Naive thymus-derived CD8-positive, alpha-beta T cell (primary cell): ENCODE data around the gene RPUSD1. TPM values are rescaled to one million over a fixed set of nuclear protein-coding genes. Genes with fewer than 3 reads are reported as not detected.

Experiments
- ATAC-seq, 2 donors: fragments of 150-1000 bp; cut with Tn5 transposase in 1 of 2; sonication (Bioruptor Pico), chemical (Tn5 transposase) in 1 of 2; 1 replicate in 1 of 2; 2 replicates in 1 of 2; pipeline ENCODE4 v1.10.0; 2021; ENCODE audit warnings: mild to moderate bottlenecking in 2 of 2, moderate library complexity in 2 of 2
- POLR2A ChIA-PET: fragments of 350-600 bp; sonication (Branson Sonifier 250); formaldehyde crosslinking; loops from one replicate; lab custom pipeline; 2021; ENCODE audit warnings: antibody characterized with exemption; lab: Charles Lee
- DNase-seq, 10 donors: peaks; one replicate each; pipeline versions ENCODE4 v3.0.0 to v3.0.0-alpha.2; 2020 to 2022
- H3K27ac Mint-ChIP-seq, 10 donors: one replicate each; pipeline ENCODE4 v1.8.0; 2020 to 2022; ENCODE audit warnings: mild to moderate bottlenecking in 10 of 10, mixed read lengths in 10 of 10, moderate library complexity in 4 of 10, inconsistent platforms in 1 of 10
- H3K27me3 Mint-ChIP-seq, 5 donors: one replicate each; pipeline ENCODE4 v1.8.0; 2021 to 2022; ENCODE audit warnings: mixed read lengths in 5 of 5
- H3K36me3 Mint-ChIP-seq, 3 donors: one replicate each; pipeline ENCODE4 v1.8.0; 2020 to 2022; ENCODE audit warnings: mixed read lengths in 3 of 3, mild to moderate bottlenecking in 2 of 3, inconsistent platforms in 1 of 3
- H3K4me1 Mint-ChIP-seq, 4 donors: one replicate each; pipeline ENCODE4 v1.8.0; 2021 to 2022; ENCODE audit warnings: mixed read lengths in 4 of 4
- H3K4me3 Mint-ChIP-seq, 10 donors: one replicate each; pipeline ENCODE4 v1.8.0; 2020 to 2022; ENCODE audit warnings: mild to moderate bottlenecking in 10 of 10, mixed read lengths in 10 of 10, moderate library complexity in 6 of 10, inconsistent platforms in 1 of 10
- H3K9me3 Mint-ChIP-seq, 9 donors: one replicate each; pipeline ENCODE4 v1.8.0; 2020 to 2022; ENCODE audit warnings: mixed read lengths in 9 of 9, mild to moderate bottlenecking in 3 of 9, inconsistent platforms in 1 of 9, moderate library complexity in 1 of 9
- polyA plus RNA-seq, 3 donors: library from polyadenylated mRNA; unstranded; fragments of 300-500 nt; fragmentation: Illumina TruSeq; gene quantifications; one replicate each; pipeline ENCODE4 v1.2.3, GENCODE V29; 2021
- total RNA-seq, 8 experiments: library from RNA in 2 of 8; stranded (reverse) in 2 of 8; gene quantifications; one replicate each; pipeline ENCODE4 v1.2.3 and lab custom pipeline; 2021 to 2026

The RPUSD1 gene
- total and polyA plus RNA-seq, 5 experiments from 2014 or later: 19.7 to 32.2 (median 27.7) TPM

DNA sequence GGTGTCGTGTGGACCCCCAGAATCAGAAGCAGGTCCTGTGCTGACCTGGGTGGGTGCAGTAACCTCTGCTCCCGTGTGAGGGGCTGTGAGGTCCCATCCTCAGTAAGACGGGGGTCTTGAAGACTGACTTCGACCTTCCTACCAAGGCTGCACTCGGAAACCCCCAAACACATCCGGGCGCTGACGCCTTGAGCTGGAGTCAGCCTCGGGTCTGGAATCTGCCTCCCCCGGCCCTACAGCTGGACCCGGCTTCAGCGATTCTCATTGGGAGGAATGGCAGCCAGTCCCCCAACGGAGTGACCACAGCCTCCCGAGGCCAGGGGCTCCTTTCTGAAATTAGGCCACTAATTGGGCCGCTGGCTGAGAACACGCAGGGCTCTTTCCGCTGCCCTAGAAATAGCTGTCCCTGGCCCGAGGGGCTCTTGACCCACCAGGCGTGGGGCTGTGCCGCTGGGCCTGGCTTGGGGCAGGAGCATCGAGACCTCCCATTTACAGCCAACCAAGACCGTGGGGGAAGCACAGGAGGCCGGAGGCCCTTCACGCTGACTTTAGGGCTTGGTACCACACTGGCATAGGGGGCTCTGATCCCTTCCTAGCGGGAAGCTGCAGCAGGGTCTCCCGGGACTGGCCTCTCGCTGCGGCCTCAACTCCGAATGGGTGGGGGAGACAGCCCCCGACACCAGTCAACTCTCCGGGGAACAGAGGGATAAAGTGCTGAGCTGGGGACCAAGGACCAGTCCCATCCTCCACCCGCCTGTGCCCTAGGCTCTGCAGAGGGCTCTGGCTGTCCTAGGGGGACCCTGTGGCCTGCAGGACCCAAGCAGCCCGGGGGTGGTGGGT lies 15.0 kb upstream of the RPUSD1 start:
- H3K4me1 Mint-ChIP-seq: peaks cover 4 to 7% (median 6%) of the 10 kb centered on the region in 4 donors
- no peaks in the 10 kb centered on the region for H3K9me3 Mint-ChIP-seq
- no peak overlapping the region for H3K27ac Mint-ChIP-seq
- DNase-seq (no peak), ATAC-seq (no peak)
- no peak overlapping the region for H3K4me3 Mint-ChIP-seq
- POLR2A ChIA-PET: no interaction called here
- no peaks in the 10 kb centered on the region for H3K36me3 Mint-ChIP-seq
- peaks cover 0 to 33% (median 5%) of the 10 kb centered on the region in 5 donors for H3K27me3 Mint-ChIP-seq

DNA sequence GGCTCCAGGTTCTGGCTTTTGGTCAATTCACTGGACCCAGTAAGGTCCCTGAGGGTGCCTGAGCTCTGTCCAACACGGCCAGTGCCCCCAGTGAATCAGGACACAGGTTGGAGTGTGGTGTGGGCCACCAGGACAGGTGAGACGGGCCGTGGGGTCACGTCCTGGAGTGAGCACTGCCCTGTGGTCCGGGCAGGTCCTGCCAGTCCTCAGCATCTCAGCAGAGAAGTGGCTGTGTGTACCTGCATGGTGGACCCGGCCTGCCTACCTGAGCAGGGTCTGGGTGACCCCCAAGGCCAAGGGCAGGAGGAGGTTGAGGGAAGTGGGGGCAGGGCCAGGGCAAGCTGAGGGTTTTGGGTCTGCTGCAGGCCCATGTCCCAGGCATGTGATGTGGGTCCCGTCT lies 14.3 kb upstream of the RPUSD1 start:
- Mint-ChIP-seq H3K4me1 (peaks cover 0 to 2% (median 1%) of the 10 kb centered on the region in 4 donors), H3K27me3 (peaks cover 0 to 35% (median 5%) of the 10 kb centered on the region in 5 donors), H3K4me3 (no peak overlapping the region), H3K27ac (no peak overlapping the region), H3K36me3 (peaks cover 0 to 2% (median 0%) of the 10 kb centered on the region in 3 donors), H3K9me3 (peaks cover 0 to 3% (median 0%) of the 10 kb centered on the region in 9 donors)
- ATAC-seq (no peak), DNase-seq (no peak)
- POLR2A ChIA-PET: no interaction called here

DNA sequence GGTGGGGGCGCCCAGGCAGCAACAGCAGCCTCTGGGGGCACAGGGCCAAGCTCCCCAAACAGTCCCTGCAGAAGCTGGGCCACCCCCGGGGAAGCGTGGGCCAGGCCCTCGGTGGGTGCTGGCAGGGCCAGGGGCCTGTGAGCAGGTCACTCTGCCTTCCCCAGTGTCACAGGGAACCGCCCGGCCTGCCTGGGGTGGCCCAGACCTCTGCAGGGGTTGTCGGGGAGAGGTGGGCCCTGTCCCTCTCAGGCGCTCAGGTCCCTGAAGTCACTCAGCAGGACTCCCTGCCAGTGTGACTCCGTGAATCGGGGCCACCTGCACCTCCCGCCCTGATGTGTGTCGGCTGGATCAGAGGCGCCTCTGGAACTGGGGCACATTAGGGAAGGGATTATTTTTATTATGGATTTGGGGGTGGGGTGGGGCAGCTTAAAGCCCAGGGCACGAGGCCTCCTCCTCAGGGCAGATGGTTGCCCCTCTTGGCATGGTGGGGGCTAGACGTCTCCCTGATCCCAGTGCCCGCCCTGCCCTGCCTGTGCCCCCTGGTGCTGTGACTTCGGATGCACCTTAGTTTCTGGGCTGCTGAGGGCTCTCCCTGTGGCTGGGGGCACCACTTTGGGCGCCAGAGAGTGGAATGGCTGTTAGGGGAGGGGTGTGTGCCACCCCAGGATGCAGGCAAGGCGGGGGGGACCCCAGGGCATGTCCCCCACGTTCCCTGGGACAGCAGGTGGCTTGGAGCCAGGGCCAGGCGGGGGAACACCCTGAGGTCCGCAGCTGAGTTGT lies 13.6 kb upstream of the RPUSD1 start:
- H3K9me3 Mint-ChIP-seq: peaks cover 0 to 3% (median 0%) of the 10 kb centered on the region in 9 donors
- H3K36me3 Mint-ChIP-seq: peaks cover 0 to 2% (median 0%) of the 10 kb centered on the region in 3 donors
- peaks cover 0 to 35% (median 5%) of the 10 kb centered on the region in 5 donors for H3K27me3 Mint-ChIP-seq
- ATAC-seq (peak in 1 of 2 donors; percentile 17), DNase-seq (no peak)
- H3K4me3 Mint-ChIP-seq: no peak overlapping the region
- H3K27ac Mint-ChIP-seq: no peak overlapping the region
- POLR2A ChIA-PET: no interaction called here
- peaks cover 0 to 2% (median 0%) of the 10 kb centered on the region in 4 donors for H3K4me1 Mint-ChIP-seq

DNA sequence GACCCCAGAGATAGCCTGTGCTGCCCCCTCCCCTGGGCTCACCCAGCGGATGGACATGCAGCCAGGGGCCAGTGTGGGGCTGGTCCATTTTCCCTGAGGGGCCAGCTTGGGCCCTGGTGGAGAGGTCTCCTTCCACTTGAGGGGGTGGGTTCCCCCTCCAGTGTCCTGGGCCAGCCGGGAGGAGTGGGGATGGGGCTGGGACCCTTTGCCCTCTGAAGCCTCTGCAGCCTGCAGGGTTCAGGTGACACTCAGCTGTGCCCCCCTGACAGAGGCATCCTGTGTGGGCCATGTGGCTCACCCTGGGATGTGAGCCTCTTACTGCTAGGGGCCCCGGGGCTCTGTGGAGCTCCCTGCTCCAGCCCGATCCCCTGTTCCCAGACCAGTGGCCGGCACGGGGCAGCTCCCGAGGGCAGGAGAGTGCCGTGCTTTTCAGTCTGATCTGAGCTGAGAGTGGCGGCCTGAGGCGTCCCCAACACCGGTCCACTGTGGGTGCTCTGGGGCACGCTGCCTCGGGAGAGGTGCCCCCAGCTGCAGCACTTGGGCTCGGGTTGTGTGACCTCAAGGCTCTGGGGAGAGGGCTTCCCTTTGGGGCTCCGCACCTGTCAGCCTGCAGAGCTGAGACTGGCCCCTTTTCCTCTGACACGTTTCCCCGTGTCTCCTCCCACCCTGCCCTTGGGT lies 12.8 kb upstream of the RPUSD1 start:
- Mint-ChIP-seq H3K27me3 (peaks cover 0 to 35% (median 5%) of the 10 kb centered on the region in 5 donors), H3K4me1 (peaks cover 0 to 1% (median 0%) of the 10 kb centered on the region in 4 donors), H3K4me3 (no peak overlapping the region), H3K9me3 (peaks cover 0 to 3% (median 0%) of the 10 kb centered on the region in 9 donors), H3K27ac (no peak overlapping the region), H3K36me3 (peaks cover 0 to 2% (median 0%) of the 10 kb centered on the region in 3 donors)
- POLR2A ChIA-PET: no interaction called here
- DNase-seq (no peak), ATAC-seq (peak in 1 of 2 donors; percentile 15)

DNA sequence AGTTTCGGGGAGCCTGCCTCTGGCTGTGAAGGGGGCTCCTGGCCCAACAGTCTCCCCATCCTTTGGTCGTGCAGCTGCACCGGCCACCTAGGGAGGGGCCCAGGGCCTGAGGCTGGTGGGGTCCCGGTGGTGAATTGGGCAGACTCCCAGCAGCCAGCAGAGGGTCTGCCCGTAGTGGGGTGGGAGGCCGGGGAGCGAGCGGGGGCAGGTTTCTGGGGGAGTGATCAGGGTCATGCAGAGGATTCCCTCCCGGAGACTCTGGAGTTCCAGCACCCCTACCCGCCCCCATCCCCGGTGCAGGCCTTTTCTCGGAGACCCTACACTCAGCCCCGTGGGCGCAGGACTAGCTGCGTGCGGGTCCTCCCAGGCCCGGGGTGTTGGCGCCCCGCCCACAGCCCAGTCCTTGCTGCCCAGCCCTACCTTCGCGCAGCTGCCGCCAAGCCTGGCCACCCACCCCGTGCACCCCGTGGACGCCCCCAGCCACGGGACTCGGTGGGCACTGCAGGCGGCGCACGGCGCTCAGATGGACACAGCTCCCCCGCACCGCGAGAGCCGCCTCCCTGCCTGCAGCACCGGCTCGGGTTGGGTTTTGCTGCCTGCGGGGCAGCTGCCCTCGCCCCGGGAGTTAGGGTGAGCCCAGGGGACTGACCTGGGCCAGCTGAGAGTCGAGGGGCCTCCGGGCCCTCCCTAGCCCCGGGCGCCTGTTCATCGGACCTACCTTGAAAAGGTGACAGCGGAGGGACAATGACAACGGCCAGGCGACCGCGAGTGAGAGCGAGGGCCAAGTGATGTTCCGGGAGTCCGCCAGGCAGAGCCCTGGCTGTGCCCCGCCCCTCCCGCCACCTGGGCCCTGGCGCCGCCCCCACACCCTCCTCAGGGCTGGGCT lies 12.0 kb upstream of the RPUSD1 start, which contains the start of gene GNG13:
GNG13 (minus strand) TSS at position 787 of the 886 bp plus-strand sequence. CDS start 1,657 bp downstream, outside the sequence.
- DNase-seq (no peak), ATAC-seq (no peak)
- peaks cover 0 to 2% (median 0%) of the 10 kb centered on the region in 4 donors for H3K4me1 Mint-ChIP-seq
- peaks cover 0 to 35% (median 5%) of the 10 kb centered on the region in 5 donors for H3K27me3 Mint-ChIP-seq
- H3K9me3 Mint-ChIP-seq: peaks cover 0 to 3% (median 0%) of the 10 kb centered on the region in 9 donors
- peaks cover 0 to 2% (median 0%) of the 10 kb centered on the region in 3 donors for H3K36me3 Mint-ChIP-seq
- POLR2A ChIA-PET: no interaction called here
- H3K4me3 Mint-ChIP-seq: no peak within 1 kb of the TSS
- H3K27ac Mint-ChIP-seq: no peak within 1 kb of the TSS

DNA sequence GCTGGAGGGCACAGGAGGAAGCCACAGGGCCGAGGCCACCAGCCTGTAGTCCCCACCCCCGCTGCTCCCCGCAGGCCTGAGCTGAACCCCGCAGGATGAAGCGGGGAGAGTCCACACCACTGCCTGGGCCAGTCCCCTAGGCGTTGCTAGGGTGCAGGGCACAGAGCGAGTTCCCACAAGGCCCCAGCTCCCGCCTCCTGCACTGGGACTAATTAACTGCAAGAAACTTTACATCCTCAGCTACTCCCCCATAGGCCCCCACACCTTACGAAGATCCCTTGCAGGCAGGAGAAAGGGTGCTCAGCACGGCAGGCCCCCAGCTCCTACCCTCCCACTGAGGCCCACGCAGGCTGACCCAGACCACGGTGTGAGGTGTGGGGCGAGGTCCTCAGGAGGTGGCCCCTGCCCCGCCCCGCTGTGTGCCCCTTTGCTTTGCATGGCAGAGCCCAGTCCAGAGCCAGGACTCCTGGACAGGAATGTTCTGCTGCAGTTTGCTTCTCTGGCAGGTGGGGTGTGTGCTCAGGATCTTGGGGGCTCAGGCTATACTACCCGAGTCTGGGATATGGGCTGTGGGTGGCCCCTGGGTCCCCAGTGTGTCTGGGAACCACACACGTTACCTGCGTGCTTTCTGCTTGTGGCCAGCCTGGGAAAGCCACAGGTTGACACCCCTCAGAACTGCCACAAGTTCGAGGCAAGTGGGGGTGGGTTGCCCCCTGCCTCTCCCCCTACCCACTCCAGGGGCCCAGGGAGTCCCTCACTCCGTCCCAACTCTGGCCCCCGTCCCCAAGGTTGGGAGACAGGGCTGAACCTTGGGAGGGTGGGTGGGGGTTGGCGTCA lies 11.1 kb upstream of the RPUSD1 start:
- Mint-ChIP-seq H3K4me3 (no peak overlapping the region), H3K9me3 (peaks cover 0 to 3% (median 0%) of the 10 kb centered on the region in 9 donors), H3K27ac (no peak overlapping the region), H3K4me1 (peaks cover 0 to 2% (median under 1%) of the 10 kb centered on the region in 4 donors), H3K27me3 (peaks cover 0 to 35% (median 5%) of the 10 kb centered on the region in 5 donors), H3K36me3 (peaks cover 0 to 2% (median 0%) of the 10 kb centered on the region in 3 donors)
- POLR2A ChIA-PET: no interaction called here
- ATAC-seq (no peak), DNase-seq (no peak)

DNA sequence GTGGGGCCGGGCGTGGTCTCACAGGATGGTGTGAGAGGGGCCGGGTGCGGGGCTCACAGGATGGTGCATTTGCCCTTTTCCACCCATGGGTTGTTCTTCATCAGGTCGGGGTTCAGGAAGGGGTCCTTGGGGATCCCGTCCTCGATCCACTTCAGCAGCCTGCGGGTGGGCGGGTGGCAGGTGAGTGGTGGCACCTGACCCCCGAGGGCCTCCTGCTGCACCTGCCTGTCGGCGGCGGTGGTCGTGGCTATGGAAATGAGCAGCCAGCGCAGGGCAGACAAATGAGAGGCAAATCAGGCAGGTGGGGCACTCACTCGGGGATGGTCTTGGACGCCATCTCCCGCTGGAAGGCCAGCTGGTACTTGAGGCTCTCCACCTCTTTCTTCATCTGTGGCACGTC lies 10.5 kb upstream of the RPUSD1 start:
- H3K27me3 Mint-ChIP-seq: peaks cover 0 to 35% (median 5%) of the 10 kb centered on the region in 5 donors
- peaks cover 0 to 3% (median 0%) of the 10 kb centered on the region in 9 donors for H3K9me3 Mint-ChIP-seq
- ATAC-seq (no peak), DNase-seq (no peak)
- peaks cover 0 to 2% (median 0%) of the 10 kb centered on the region in 3 donors for H3K36me3 Mint-ChIP-seq
- POLR2A ChIA-PET: no interaction called here
- H3K27ac Mint-ChIP-seq: no peak overlapping the region
- no peak overlapping the region for H3K4me3 Mint-ChIP-seq
- H3K4me1 Mint-ChIP-seq: peaks cover 0 to 2% (median under 1%) of the 10 kb centered on the region in 4 donors

DNA sequence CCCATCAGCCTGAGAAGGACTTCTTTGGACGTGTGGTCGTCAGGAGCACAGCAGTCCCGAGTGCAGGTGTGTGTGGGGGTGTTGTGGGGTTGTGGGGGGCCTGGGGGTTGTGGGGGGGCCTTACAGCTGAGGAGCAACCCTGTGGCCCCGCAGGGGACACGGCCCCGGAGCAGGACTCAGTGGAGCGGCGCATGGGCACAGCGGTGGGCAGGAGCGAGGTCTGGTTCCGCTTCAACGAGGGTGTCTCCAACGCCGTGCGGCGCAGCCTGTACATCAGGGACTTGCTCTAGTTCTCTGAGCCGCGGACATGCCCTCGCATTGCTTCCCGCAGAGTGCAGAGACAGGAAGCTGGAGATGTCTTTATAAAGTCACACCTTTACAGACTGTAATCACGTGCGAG lies 9.5 kb upstream of the RPUSD1 start:
- Mint-ChIP-seq H3K4me1 (peaks cover 0 to 2% (median under 1%) of the 10 kb centered on the region in 4 donors), H3K36me3 (peaks cover 0 to 2% (median 0%) of the 10 kb centered on the region in 3 donors), H3K27ac (no peak overlapping the region), H3K9me3 (peaks cover 0 to 3% (median 0%) of the 10 kb centered on the region in 9 donors), H3K4me3 (no peak overlapping the region), H3K27me3 (peaks cover 0 to 32% (median 5%) of the 10 kb centered on the region in 5 donors)
- ATAC-seq: no peak
- POLR2A ChIA-PET: interaction anchor here (0.6 kb wide), 1 partner anchor 11 kb away, joined by 3 read pairs; no protein-coding TSS in a partner anchor
- DNase-seq: no peak

DNA sequence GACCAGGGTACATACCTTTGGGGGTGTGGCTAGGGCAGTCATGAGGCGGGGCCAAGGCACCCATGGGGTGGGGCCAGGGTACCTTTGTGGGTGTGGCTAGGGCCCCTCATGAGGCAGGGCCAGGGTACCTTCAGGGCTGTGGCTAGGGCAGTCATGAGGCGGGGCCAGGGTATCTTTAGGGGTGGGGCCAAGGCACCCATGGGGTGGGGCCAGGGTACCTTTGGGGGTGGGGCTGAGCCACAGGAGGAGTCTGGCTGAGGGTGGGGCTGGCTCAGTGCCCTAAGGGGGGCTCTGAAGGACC lies 8.9 kb upstream of the RPUSD1 start:
- DNase-seq (no peak), ATAC-seq (no peak)
- Mint-ChIP-seq H3K4me3 (no peak overlapping the region), H3K27ac (no peak overlapping the region), H3K36me3 (peaks cover 0 to 2% (median 0%) of the 10 kb centered on the region in 3 donors), H3K9me3 (peaks cover 0 to 3% (median 0%) of the 10 kb centered on the region in 9 donors), H3K27me3 (peaks cover 0 to 26% (median 5%) of the 10 kb centered on the region in 5 donors), H3K4me1 (peaks cover 0 to 2% (median under 1%) of the 10 kb centered on the region in 4 donors)
- POLR2A ChIA-PET: no interaction called here

DNA sequence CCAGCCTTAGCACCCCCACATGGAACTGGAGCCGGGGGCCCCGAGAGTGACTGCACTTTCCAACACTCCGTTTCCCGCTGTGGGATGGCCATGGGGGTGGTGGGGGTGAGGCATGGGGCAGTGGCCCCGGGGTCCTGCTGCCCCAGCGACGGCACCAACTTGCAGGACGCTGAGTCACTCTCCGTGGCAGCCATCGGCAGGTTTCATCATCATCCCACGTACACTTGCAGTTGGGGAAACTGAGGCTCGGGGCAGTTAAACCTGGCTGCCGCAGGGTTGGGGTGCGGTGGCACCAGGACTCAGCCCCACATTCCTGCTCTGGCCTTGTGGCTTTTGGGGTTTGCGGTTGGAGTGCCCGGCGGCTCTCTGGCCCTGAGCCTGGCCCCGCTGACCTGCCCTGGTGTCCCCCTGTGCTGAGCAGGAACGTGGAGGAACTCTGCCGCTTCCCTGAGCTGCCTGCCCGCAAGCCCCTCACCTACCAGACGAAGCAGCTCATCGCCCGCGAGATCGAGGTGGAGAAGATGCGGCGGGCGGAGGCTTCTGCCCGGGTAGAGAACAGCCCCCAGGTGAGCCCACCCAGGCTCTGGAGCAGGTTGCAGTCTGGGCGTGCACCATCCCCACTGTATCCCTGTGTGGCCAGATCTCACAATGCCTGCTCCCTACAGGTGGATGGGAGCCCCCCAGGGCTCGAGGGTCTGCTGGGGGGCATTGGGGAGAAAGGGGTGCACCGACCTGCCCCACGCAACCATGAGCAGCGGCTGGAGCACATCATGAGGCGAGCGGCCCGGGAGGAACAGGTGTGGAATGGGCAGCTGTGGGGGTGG lies 8.3 kb upstream of the RPUSD1 start:
- H3K36me3 Mint-ChIP-seq: peaks cover 0 to 3% (median 0%) of the 10 kb centered on the region in 3 donors
- no peak overlapping the region for H3K27ac Mint-ChIP-seq
- H3K4me1 Mint-ChIP-seq: peaks cover 0 to 2% (median under 1%) of the 10 kb centered on the region in 4 donors
- ATAC-seq: no peak
- H3K9me3 Mint-ChIP-seq: peaks cover 0 to 3% (median 0%) of the 10 kb centered on the region in 9 donors
- no peak for DNase-seq
- H3K4me3 Mint-ChIP-seq: peak overlapping the region in 1 of 10 donors; percentile 29
- POLR2A ChIA-PET: interaction anchor here (1.0 kb wide), 1 partner anchor 55 kb away, joined by 3 read pairs; no protein-coding TSS in a partner anchor
- H3K27me3 Mint-ChIP-seq: peaks cover 0 to 21% (median 0%) of the 10 kb centered on the region in 5 donors
